K562 (cell line): ENCODE results near the gene GMDS. TPM values are rescaled to one million over a fixed set of nuclear protein-coding genes. Genes with fewer than 3 reads are reported as not detected.

Source experiments
- ATF1 ChIP-seq, 2 experiments: fragments of 450-650 bp in 1 of 2; IDR thresholded peaks; 2 replicates each; pipeline ENCODE4 v1.6.1; 2016; ENCODE audit warnings: missing compliant biosample characterization in 1 of 2, missing genetic modification characterization in 1 of 2
- BRD9 ChIP-seq: fragments of 450-650 bp; IDR thresholded peaks from 2 replicates; pipeline ENCODE4 v1.6.1; 2018; ENCODE audit warnings: low read depth; ENCODE audit not compliant: partially characterized antibody
- GABPB2 ChIP-seq: fragments of 250-450 bp; sonication (Bioruptor Pico); conservative IDR thresholded peaks from 2 replicates; pipeline ENCODE4 v1.5.1; 2021; ENCODE audit warnings: mild to moderate bottlenecking
- MTA1 ChIP-seq: fragments of 450-650 bp; IDR thresholded peaks from 2 replicates; pipeline ENCODE4 v1.6.1; 2017; ENCODE audit warnings: borderline replicate concordance
- NFYB ChIP-seq: IDR thresholded peaks from 2 replicates; pipeline ENCODE4 v1.6.1; 2011; ENCODE audit warnings: mild to moderate bottlenecking, moderate library complexity; ENCODE audit not compliant: insufficient read length; ENCODE audit errors: extremely low read depth
- NR4A1 ChIP-seq, 2 experiments: fragments of 250-450 bp in 1 of 2; fragments of 450-650 bp in 1 of 2; sonication (Bioruptor Pico) in 1 of 2; IDR thresholded peaks; 2 replicates each; pipeline versions ENCODE4 v1.4.0 to v1.6.1; 2016 to 2020; ENCODE audit warnings: mild to moderate bottlenecking in 2 of 2, missing compliant biosample characterization in 1 of 2, missing genetic modification characterization in 1 of 2, moderate library complexity in 1 of 2
- RBM17 ChIP-seq: fragments of 200-400 bp; formaldehyde crosslinking; IDR thresholded peaks from 2 replicates; pipeline ENCODE4 v1.6.1; 2017; ENCODE audit warnings: low read depth, mild to moderate bottlenecking, low read length, borderline replicate concordance
- SAFB2 ChIP-seq: fragments of 200-400 bp; formaldehyde crosslinking; IDR thresholded peaks from 2 replicates; pipeline ENCODE4 v1.6.1; 2018; ENCODE audit warnings: borderline replicate concordance, low read length, low read depth, moderate library complexity; ENCODE audit not compliant: severe bottlenecking
- SMC3 ChIP-seq: conservative IDR thresholded peaks from 2 replicates; pipeline ENCODE4 v1.6.1; 2011; ENCODE audit warnings: low read depth, low read length, improper control_type of control experiment; ENCODE audit not compliant: insufficient read depth
- ZBTB5 ChIP-seq: fragments of 450-650 bp; IDR thresholded peaks from 2 replicates; pipeline ENCODE4 v1.6.1; 2017; ENCODE audit warnings: antibody characterized with exemption
- ZNF41 ChIP-seq: fragments of 250-450 bp; sonication (Bioruptor Pico); conservative IDR thresholded peaks from 2 replicates; pipeline ENCODE4 v1.4.0; 2020; ENCODE audit warnings: mild to moderate bottlenecking
- ZNF518B ChIP-seq: fragments of 250-450 bp; sonication (Bioruptor Pico); IDR thresholded peaks from 2 replicates; pipeline ENCODE4 v1.5.0; 2021; ENCODE audit warnings: mild to moderate bottlenecking, moderate library complexity
- ZNF561 ChIP-seq: fragments of 450-650 bp; formaldehyde crosslinking; conservative IDR thresholded peaks from 2 replicates; pipeline ENCODE4 v1.4.0; 2020; ENCODE audit warnings: mild to moderate bottlenecking, moderate library complexity
- polyA plus RNA-seq, 8 experiments: library from polyadenylated mRNA; depleted of rRNA in 4 of 8; stranded (reverse) in 5 of 8; unstranded in 3 of 8; fragments of >200 nt; fragmentation: Nextera tagmentation in 2 of 8; fragmentation: Illumina TruSeq in 1 of 8; extraction: Ambion mirVana in 2 of 8; extraction: Trizol in 1 of 8; gene quantifications; 2 replicates each; pipeline versions ENCODE4 v1.2.1 to v1.2.3, GENCODE V29; 2011 to 2014; ENCODE audit warnings: inconsistent platforms in 1 of 8, missing spikeins in 1 of 8
- total RNA-seq, 7 experiments: library from RNA; depleted of rRNA in 6 of 7; stranded (reverse); fragments of >200 nt in 6 of 7; fragmentation: Illumina TruSeq in 2 of 7; extraction: Trizol in 2 of 7; gene quantifications; 2 replicates each; pipeline versions ENCODE4 v1.2.1 to v1.2.3, GENCODE V29; 2011 to 2021; ENCODE audit warnings: low replicate concordance in 1 of 7
- TF ChIP-seq, protein P1 (sequence below), 2 experiments: IDR thresholded peaks in 1 of 2; conservative IDR thresholded peaks in 1 of 2; 2 replicates each; pipeline ENCODE4 v1.6.1; 2016; ENCODE audit warnings: low read depth in 2 of 2, mild to moderate bottlenecking in 1 of 2, missing compliant biosample characterization in 1 of 2, missing genetic modification characterization in 1 of 2, moderate library complexity in 1 of 2
- TF ChIP-seq, protein P2 (sequence below): sonication (generic); formaldehyde crosslinking; IDR thresholded peaks from 2 replicates; pipeline ENCODE4 v1.8.1; 2022; ENCODE audit warnings: missing genetic modification reagents

Gene GMDS
- total and polyA plus RNA-seq, 9 of the 15 experiments (the other 6 are each of a cell fraction or from before 2014, with no cell fraction given), result 0.48 to 31.8 (median 13.4) TPM

DNA sequence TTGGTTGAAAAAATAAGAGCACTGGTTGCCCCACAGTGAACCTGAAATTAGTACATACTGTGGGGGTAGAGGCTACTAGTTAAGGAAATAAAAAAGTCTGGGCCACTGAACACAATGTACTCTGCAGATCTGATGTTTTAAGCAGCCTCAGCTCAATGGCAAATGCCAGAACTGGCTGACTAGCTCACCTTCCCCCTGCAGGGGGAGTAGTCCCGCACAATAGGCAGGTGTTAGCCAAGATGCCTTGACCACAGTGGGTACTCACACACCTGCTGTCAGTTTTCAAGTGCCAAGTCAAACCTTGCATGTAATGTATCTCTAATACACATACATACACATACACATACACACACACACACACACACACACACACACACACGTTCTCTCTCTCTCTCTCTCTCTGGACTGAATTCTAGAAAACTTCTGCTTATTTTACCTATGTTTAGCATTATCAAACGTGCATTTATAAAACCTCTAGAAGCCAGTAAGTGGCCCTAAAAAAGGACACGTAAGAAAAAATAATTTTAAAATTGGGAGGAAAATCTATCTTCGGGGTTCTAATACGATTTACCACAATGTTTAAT lies 36.1 kb downstream of the GMDS start (continued):
- no peak for TF ChIP-seq ZNF518B (CRISPR knock-in tag)
- TF ChIP-seq ZBTB5, result no peak
- no peak for TF ChIP-seq GABPB2 (CRISPR knock-in tag)
- no peak for TF ChIP-seq NFYB
- TF ChIP-seq RBM17, result no peak
- TF ChIP-seq ATF1 (CRISPR knock-in tag; IDR thresholded peaks at IDR 0.05), result no peak
- no peak for TF ChIP-seq ATF1 (tag; IDR thresholded peaks at IDR 0.05)
- TF ChIP-seq ZNF41 (CRISPR knock-in tag), result no peak
- no peak for TF ChIP-seq BRD9
- no peak for TF ChIP-seq SAFB2
- no peak for TF ChIP-seq NR4A1 (CRISPR knock-in tag; IDR thresholded peaks at IDR 0.05)
- no peak for TF ChIP-seq NR4A1 (tag; IDR thresholded peaks at IDR 0.05)
- no peak for TF ChIP-seq MTA1
- TF ChIP-seq ZNF561 (CRISPR knock-in tag), result no peak
- TF ChIP-seq, protein P1, sequence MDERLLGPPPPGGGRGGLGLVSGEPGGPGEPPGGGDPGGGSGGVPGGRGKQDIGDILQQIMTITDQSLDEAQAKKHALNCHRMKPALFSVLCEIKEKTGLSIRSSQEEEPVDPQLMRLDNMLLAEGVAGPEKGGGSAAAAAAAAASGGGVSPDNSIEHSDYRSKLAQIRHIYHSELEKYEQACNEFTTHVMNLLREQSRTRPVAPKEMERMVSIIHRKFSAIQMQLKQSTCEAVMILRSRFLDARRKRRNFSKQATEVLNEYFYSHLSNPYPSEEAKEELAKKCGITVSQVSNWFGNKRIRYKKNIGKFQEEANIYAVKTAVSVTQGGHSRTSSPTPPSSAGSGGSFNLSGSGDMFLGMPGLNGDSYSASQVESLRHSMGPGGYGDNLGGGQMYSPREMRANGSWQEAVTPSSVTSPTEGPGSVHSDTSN (CRISPR knock-in tag; IDR thresholded peaks at IDR 0.05; ENCODE audit: low read depth), result no peak
- TF ChIP-seq, protein P1 (tag; conservative IDR thresholded peaks at IDR 0.05; ENCODE audit: low read depth), result no peak
- TF ChIP-seq, protein P2, sequence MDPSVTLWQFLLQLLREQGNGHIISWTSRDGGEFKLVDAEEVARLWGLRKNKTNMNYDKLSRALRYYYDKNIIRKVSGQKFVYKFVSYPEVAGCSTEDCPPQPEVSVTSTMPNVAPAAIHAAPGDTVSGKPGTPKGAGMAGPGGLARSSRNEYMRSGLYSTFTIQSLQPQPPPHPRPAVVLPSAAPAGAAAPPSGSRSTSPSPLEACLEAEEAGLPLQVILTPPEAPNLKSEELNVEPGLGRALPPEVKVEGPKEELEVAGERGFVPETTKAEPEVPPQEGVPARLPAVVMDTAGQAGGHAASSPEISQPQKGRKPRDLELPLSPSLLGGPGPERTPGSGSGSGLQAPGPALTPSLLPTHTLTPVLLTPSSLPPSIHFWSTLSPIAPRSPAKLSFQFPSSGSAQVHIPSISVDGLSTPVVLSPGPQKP (CRISPR knock-in tag), result no peak
- peak; percentile 31; the same call in 1 of the 2 replicates for TF ChIP-seq SMC3
